Hematopoietic multipotent progenitor cell treated with erythropoietin and hydrocortisone succinate and interleukin-3 and kit ligand, for 4 days (in vitro differentiated cells): ENCODE data around the gene EFNA5.
"Not testable (repeated sequence)": the region's sequence is repeated elsewhere in the genome, so short reads cannot be mapped to it uniquely, and the experiment has no call there.

Experiments used
- DNase-seq: peaks from one replicate; pipeline ENCODE4 v3.0.0-alpha.2; 2015

The EFNA5 gene

DNA sequence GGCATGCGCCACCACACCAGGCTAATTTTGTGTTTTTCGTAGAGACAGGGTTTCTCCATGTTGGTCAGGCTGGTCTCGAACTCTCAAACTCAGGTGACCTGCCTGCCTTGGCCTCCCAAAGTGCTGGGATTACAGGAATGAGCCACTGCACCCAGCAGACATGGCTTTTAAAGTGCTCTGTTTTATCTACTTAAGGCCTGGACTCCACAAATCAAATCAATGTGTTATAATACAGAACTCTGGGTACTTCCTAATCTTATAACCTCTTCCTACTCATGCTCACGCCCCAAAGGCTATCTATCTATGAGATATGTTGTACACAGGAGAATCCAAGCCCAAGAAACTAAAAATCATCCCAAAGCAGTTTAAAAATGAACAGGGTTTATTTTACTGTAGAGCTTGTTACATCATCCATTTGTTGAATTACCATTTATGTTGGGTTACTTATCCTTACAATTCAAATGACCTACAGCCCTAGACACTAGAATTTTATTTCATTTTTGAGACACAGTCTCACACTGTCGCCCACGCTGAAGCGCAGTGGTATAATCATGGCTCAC, 155.1 kb downstream of the EFNA5 start:
- no peak for DNase-seq

DNA sequence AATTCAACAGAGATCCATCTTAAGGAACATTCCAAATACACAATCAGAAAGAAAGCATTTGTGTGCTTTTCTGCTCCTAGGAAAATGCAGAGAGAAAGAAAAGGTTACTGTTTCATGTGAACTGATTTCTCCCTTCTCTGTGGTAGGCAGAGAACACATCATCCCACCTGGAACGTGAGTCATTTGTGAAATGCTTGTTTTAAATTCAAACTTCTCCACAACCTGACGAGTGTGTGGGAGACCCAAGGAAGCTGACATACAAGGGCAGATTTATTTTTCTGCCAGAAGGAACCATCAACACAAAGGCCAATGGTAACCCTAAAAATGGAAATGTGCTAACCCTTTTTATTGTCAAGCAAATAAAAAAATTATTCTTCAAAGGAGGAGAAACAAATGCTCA, 156.4 kb downstream of the EFNA5 start:
- DNase-seq, result no peak

DNA sequence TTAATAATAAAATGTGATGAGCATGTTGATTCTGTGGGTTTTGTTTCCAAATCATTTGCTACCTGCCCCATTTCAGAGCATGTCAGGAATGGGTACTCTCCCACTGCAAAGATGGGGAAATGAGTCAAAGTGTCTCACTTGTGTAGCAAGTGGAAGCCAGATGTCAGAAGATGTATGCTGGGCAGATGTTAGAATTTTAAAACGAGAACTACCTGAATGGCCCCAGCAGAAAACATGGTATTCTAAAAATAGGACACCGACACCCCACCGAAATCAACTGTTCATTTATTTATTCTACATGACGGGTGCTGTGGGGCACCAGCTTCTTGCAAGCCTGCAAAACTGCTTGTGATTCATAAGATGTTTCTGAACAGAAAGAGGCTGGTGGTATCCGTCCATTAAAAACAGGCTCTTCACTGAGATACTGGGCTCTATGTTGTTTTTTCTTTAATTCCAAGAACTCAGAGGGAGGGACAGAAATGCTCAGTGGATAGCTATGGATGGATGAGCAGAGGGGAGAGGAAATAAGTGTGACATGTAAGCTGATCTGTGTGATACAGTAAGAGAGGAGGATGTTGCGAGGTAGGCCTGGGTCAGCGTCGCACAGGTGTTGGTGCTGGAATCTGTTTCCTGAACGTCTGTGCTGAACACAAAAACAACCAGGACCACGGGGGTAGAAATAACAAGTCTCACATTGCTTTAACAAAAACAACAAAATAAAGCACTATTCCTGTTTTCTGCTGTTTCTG, 157.2 kb downstream of the EFNA5 start:
- no peak for DNase-seq

DNA sequence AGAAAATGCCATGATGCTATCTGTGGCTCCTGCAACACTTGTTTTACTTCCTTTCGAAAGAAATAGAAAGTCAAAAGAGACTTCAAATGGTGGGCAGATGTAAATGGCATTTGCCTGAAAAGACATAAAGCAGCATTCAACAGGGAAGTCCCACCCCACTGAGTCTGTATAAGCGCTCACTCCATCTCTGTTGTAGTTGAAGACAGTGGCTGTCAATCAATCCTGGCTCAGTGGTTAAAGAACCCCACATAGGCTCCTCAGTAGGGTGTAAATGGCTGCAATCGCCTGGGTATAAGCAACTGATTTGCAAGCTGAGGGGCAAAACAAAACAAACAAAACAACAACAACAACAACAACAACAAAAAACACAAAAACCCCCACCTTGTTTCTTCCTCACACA, 158.7 kb downstream of the EFNA5 start:
- DNase-seq, result no peak

DNA sequence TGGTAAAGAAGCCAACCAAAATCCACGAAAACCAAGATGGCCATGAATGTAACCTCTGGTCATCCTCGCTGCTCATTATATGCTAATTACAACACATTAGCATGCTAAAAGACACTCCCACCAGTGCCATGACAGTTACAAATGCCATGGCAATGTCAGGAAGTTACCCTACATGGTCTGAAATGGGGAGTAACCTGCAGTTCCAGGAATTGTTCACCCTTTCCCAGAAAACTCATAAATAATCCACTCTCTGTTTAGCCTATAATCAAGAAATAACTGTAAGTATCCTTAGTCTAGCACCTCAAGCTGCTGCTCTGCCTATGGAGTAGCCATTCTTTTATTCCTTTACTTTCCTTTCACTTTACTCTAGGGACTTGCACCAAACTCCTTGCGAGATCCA, 160.6 kb downstream of the EFNA5 start:
- no peak for DNase-seq

DNA sequence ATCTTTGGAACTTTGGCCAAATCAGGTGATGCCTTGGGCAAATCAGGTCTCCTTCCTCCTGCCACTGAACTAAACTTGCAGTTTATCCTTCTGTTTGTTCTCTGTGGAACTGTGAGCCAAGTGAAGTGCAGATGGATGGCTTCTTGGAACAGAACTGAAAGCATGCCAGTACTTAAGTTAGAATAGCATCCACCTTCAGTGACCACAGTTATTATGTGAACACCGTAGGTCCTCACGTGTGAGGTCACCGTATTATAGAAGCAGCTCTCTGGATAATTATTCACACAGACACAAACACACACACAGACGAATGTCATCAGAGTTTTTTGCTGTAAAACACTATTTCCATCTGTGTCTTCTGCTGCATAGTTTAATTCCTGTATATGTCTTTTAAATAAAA, 162.6 kb downstream of the EFNA5 start:
- no peak for DNase-seq

DNA sequence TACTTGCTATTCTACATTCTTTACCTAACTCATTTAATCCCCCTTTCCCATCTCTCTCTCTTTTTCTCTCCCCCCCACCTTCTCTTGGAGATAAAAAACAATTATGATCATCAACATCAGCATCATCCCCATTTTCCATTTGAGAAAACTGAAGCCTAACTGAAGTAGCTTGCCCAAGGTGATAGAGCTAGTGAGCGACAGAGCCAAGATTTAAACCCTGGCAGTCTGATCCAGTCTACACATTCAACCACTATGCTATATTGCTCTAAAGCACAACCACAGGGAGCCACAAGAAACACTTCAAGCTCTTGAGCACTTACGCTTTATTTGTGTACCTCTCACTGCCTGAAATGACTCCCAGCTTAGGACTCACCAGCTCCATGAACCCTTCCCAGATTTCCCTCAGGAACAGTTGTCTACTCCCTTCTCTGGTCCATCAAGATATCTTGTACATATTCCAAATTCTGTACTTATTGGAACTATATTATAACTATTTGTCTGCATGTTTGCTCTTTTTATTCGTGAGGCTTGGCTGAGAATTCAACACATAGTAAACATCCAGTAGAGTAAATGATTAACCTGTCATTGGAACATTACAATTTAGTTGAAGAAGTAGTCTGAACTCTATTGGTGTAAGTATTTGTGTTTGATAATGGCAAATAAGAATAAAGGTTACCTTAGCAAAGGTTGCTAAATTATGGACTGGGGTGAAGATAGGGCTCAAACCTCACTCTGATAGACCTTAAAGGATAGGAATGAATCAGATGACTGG, 164.8 kb downstream of the EFNA5 start:
- no peak for DNase-seq

DNA sequence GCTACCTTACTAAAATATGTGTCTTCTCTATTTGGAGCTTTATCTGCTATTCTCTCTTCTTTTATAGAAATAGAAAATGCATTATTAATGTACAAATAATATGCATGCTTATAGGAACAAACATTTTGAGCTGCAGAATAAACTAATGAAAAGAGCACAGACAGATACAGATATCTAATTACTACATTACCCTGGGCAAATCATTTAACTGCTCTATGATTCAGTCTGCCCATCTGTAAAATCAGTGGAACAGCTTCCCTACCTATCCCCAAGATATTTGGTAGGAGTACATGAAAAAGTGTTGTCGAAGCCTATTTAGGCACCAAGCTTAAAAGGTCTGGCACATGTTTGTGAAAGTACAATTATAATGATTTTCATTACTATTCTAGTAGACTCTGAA, 166.3 kb downstream of the EFNA5 start:
- no peak for DNase-seq

DNA sequence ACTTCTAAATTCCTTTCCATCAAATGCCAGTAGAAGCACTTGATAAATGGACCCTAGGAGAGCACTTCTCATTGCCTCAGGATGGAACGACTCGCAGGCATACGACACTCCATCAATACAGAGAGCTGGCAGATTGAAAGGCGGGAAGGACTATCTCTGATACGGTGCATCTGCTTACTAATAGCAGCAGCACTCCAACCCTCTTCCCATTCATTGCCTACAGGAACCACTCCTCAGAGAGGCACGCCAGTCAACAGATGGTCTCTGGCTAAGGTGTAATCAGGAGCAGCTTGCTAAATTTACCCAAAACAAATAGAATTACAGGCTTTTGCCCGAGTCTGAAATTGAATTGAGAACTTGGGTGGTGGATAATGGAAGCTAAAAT, 168.1 kb downstream of the EFNA5 start:
- DNase-seq, result no peak

DNA sequence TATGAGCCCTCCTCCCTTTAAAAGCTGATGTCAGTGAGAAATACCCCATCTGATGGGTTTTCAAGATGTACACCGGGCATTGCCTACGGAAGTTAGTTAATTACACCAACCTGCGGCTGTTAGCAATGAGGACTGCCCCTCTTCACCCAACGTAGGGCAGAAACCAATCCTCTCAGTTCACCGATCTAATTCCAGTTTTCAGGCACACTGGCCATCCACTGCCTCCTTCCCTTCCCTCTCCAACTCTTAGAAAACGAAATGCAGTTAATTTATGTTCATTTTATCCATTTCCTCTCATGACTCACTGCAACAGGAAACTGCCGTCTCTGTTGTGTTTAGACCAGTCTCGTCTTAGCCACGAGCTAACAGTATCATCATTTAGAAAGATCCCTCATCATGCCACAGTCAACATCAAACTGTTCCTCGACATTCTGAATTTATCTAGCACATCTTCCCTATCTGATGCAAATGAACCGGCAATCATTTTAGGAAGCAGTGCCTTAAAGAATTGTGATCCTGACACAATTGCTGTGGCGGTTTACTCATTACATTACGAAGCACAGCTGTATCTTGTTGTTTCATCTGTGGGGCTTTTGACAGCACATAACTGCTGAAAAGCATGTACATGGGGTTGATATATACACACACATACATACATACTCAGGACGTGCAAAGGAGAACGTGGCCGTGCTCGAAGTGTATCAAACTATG, 168.6 kb downstream of the EFNA5 start:
- DNase-seq, result no peak

DNA sequence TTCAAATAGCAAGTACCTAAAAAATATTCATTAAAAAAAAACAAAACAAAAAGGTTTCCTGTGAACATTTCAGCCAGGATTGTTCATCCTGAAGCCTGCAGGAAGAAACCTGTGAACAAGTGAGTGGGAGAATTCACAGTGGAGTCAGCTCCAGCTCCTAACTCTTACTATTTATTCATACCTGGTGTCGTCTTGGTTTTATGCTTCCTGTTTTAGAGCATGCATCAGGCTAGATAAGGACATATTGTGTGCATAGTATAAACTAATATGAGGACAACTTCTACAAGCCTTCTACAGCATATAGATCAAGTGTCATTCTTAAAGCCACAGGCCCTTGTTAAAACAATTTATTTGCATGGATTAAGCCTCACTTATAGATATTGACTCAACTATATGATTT, 169.9 kb downstream of the EFNA5 start:
- no peak for DNase-seq

DNA sequence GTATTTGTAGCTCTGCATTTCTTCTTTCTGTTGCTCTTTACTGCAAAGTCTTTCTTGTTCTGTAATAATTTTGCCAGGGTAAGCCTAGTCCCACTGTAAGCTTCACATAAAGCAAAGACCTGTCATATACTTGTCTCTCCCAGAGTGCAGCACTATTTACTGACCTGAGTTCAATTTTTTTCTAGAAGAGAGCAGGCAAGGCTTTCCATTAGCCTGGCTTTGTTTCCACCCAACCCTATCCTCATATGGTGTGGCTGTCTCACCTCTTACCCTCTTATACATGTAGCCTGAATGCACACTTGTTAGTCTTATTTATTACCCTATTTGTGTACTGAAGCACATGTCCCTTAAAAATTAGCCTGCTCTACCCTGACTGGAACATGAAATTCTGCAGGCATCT, 170.4 kb downstream of the EFNA5 start:
- no peak for DNase-seq

DNA sequence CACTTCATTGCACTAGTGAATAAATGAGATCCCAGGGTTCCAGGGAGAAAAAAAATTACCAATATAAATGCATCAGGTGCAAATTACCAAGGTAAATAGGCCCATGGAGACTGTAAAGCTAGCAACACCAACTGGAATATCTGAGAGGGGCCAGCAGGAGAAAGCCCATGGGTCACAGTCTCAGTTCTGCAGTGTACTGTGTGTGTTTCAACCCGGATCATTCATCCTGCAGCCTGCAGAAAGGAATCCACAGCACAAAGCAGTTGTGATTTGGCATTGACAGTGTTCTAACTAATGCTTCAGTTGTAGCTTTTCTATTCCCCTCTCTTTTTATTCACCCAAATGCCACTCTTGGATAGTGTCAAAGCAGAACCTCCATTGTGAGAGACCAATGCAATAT, 171.0 kb downstream of the EFNA5 start:
- DNase-seq, result no peak

DNA sequence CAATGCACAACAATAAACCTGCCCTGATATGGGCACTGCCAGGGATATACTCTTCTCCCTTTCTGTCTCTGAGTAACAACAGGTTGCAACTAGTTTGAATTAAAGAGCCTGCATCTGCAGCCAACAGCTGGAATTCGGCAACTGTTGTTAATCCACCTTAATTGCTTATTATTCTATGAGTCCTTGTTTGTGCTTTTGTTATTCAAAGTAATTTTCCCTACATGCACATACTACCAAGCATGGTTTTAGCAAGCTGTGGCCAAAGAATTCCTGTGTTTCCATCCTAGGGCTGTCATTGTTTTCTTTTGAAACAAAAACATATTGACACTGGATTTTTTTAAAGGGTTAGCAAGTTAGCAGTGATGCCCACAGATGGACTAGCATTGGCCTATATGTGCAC, 171.5 kb downstream of the EFNA5 start:
- no peak for DNase-seq

DNA sequence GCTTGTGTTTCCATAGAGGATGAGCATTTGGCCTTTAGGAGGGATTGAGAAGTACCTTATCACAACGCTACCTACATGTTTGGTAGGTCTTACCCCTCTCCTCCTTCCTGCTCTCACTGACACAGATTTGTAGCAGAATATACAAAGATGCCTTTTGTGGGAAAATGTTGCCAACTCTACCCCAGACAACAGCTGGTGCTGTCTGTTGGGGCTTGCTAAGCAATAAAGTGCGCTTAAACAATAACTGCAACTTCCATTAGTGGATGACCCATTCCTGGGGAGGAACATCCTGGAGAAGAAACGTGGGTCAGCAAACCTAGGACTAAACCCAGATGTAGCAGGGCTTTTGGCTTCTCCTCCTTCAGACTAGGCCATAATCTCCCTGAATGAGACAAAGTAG, 174.3 kb downstream of the EFNA5 start:
- no peak for DNase-seq

DNA sequence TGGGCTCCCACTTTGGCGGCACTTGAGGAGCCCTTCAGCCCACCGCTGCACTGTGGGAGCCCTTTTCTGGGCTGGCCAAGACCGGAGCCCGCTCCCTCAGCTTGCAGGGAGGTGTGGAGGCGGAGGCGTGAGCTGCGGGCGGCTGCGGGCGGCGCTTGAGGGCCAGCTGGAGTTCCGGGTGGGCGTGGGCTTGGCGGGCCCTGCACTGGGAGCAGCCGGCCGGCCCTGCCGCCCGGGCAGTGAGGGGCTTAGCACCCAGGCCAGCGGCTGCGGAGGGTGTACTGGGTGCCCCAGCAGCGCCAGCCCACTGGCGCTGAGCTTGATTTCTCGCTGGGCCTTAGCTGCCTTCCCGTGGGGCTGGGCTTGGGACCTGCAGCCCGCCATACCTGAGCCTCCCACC, 176.6 kb downstream of the EFNA5 start:
- not testable (repeated sequence) for DNase-seq

DNA sequence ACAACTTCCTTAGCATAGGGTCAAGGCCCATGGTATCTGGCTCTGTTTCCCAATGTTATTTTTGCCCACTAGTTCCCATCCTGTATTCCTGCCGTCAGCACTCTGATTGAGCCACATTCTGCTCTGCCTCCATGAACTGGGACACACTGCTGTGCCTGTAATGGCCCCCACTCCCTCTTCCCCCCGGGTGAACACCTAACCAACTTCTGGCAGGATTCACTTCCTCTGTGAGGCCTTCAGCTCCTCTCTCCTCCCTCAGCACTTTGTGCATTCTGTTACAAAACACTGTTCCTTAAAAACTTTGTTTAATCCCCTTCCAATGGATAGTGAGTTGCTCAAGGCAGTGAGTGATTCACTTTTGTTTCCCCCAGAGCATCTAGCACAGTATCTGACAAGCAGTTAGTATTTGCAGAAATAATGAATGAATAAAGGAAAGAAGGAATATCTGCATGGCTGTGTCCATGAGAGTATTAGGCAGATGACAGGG, 183.6 kb downstream of the EFNA5 start:
- no peak for DNase-seq

DNA sequence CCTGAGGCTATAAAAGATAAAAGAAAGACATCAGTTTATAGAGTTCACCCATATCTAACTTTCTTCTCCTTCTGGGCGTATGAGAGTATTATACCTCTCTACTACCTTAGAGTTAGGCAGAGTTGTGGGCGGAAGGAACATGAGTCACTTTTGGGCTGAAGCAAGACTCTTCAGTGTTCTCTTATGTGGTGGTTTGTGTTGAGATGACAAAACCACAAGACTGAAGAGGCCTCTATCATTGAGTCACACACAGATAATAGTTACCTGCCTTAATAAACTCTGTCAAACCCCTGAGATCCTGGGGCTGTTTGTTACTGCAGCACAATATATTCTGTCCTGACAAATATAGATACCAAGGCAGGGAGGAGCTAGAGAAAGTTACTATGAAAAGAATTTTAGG, 184.2 kb downstream of the EFNA5 start:
- DNase-seq, result peak; percentile 12

DNA sequence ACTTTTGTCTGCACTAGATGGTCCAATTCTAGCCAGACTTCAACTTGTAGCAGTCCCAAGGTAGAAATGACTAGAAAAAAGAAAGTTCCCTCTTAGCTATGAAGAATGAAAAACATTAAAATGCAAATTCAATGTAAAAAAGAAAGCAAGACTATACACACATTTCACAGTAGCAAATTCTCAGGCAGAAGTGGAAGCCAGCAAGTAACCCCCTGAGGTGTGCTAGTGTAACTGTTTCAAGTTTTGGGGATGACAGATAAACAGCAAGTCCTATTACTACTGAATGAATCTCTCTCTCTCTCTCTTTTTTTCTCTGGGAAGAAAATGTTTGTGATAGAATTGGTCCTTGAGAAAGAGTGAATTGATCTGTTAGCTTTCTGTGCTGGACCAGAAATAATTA, 185.6 kb downstream of the EFNA5 start:
- DNase-seq, result no peak

DNA sequence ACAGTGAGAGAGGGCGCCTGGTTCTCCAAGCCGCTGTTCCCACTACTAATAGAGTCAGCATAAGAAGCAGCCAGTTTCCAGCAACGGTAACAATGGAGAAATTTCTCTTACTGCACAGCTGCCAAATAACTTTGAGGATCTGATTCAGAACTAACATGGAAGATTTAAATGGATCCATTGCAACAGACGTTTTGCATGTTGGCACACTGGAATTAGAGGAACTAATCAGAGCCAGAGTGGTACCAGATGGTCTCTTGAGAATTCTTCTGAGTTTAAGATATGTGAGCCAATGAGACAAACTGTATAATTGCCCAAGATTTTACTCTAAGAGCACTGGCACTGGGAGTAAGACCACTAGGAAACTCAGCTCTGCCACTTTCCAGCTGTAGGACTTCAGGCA, 186.5 kb downstream of the EFNA5 start:
- DNase-seq, result no peak

DNA sequence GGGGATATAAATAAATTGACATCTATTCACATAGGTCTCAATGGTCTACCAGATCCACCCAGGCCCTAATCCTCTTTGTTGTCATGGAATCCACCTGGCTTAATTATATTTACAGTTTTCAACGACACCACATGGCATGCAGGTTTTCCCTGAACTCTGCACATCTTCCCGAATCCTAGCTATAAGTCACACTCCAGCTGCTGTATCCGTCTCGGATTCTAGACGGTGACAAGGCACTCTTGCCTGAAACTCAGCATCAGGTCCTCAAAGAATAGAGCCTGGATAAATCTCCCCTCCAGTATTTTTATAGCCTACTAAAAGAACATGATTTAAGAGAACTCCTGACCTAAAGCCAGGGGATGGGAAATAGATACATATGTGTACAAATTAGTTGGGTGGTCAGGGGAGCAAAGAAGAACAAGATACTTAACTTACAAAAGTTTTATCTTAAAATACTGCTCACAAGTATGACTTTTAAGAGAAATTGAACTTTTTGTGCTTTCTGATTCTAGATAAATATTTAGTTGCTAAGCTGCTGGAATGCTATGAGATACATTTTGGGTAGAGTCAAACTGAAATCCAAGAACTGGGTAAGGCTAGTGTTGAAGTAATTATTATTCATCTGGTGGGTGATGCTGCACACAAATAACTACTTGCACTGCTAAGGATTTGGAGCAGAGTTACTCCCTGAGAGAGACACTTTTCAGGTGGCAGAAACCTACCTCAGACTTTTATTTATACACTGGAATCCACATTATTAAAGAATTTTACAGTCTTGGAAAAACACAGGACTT, 187.3 kb downstream of the EFNA5 start:
- DNase-seq, result no peak

DNA sequence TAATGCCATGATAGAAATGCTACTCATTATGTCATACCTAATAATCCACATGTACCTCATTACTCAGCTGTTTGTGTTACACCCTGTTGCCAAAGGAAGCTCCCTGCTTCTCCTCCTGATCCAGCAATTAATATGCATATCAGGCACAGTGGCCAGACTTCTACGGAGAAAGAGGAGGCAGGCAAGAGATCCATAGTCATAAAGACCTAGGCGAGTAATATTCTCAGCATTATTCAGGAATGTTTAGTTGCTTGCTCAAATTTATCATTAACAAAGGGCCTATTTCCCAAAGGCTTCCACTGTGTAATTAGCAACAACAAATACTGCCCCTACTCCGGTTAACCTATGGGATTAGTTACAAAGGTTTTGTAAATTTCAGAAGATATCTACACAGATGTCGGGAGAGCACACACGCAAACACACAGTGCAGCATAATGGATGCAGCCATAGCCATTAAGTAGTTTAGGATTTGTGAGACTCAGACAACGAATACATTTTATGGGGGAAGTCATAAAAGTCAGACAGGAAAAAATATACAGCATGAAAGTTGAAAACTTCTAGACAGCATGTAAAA, 192.6 kb downstream of the EFNA5 start:
- DNase-seq, result no peak
